ENCODE results near the gene MRFAP1L1. TPM values are rescaled to one million over a fixed set of nuclear protein-coding genes. Genes with fewer than 3 reads are reported as not detected.
A peak's percentile ranks its signal among the peaks of the same experiment; 100 is the strongest.

Gene MRFAP1L1
- total RNA-seq, 2 donors from 2014 or later: 47.1 to 62.6 TPM

DNA sequence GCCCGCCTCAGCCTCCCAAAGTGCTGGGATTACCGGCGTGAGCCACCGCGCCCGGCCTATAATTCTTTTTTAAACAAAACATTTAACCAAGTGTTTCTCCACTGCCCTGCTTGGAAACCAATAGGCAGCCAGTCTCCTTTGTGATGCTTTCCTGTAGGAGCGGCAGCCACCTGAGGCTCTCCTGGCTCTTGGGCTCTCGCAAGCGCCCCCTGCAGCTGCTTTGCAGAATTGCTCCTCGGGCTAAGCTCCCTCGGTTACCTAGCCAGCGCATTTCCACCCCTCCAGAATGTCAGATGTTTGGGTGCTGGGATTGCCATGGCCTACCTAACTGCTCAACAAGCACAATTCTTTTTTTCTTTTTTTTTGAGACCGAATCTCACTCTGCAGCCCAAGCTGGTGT, 8.3 kb downstream of the MRFAP1L1 start:
- Histone ChIP-seq H3K27ac (no peak overlapping the region), H3K9me3 (no peaks in the 10 kb centered on the region), H3K27me3 (replicated peaks; ENCODE audit: insufficient read depth) (no peaks in the 10 kb centered on the region), H3K4me3 (no peak overlapping the region), H3K4me1 (ENCODE audit: control insufficient read depth in 1 of 2, low read depth in 2 of 2) (peaks cover 5 to 26% of the 10 kb centered on the region in 2 donors), H3K36me3 (no peaks in the 10 kb centered on the region)
- TF ChIP-seq, protein P1, sequence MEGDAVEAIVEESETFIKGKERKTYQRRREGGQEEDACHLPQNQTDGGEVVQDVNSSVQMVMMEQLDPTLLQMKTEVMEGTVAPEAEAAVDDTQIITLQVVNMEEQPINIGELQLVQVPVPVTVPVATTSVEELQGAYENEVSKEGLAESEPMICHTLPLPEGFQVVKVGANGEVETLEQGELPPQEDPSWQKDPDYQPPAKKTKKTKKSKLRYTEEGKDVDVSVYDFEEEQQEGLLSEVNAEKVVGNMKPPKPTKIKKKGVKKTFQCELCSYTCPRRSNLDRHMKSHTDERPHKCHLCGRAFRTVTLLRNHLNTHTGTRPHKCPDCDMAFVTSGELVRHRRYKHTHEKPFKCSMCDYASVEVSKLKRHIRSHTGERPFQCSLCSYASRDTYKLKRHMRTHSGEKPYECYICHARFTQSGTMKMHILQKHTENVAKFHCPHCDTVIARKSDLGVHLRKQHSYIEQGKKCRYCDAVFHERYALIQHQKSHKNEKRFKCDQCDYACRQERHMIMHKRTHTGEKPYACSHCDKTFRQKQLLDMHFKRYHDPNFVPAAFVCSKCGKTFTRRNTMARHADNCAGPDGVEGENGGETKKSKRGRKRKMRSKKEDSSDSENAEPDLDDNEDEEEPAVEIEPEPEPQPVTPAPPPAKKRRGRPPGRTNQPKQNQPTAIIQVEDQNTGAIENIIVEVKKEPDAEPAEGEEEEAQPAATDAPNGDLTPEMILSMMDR (IDR thresholded peaks at IDR 0.05): no peak
- ATAC-seq (ENCODE audit: insufficient number of reproducible peaks, low FRiP score, low read depth) (no peak), DNase-seq (ENCODE audit: low spot score) (no peak)

DNA sequence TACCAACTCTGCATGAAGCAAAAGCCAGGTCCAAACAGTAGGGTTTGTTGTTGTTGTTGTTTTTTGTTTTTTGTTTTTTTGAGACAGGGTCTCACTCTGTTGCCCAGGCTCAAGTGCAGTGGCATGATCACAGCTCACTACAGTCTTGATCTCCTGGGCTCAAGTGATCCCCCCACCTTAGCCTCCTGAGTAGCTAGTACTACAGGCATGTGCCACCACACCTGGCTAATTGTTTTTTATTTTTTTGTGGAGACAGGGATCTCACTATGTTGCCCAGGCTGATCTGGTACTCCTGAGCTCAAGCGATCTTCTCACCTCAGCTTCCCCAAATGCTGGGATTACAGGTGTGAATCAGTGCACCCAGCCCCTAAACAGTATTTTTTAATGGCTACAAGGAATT, 9.8 kb downstream of the MRFAP1L1 start:
- no peak for ATAC-seq (ENCODE audit: insufficient number of reproducible peaks, low FRiP score, low read depth)

DNA sequence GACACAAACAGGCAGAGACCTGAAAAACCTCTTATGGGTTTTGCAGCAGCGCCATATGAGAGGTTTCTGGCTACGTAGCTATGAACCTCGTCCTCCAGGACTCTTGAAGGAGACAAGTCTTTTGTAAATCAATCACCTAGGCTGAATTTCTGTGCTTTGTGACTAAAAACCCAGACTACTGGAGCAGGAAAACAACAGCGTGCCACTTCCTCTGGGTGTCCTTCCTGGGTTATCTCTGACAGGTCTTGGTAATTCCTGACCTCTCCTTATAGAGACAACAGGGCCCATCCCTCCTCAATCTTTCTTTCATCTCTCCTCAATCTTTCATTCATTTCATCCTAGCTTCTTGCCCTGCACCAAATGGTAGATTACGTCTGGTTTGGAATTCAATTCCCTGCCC, 10.3 kb downstream of the MRFAP1L1 start:
- Histone ChIP-seq H3K9me3 (no peaks in the 10 kb centered on the region), H3K27me3 (replicated peaks; ENCODE audit: insufficient read depth) (no peaks in the 10 kb centered on the region), H3K4me1 (ENCODE audit: control insufficient read depth in 1 of 2, low read depth in 2 of 2) (peaks cover 0 to 21% of the 10 kb centered on the region in 2 donors), H3K27ac (no peak overlapping the region), H3K36me3 (no peaks in the 10 kb centered on the region), H3K4me3 (no peak overlapping the region)
- TF ChIP-seq, protein P1 (IDR thresholded peaks at IDR 0.05): no peak
- DNase-seq (ENCODE audit: low spot score) (no peak), ATAC-seq (ENCODE audit: insufficient number of reproducible peaks, low FRiP score, low read depth) (no peak)

More for the DNA sequence above, 9.8 kb downstream of the MRFAP1L1 start:
- H3K36me3 ChIP-seq: no peaks in the 10 kb centered on the region
- TF ChIP-seq, protein P1 (IDR thresholded peaks at IDR 0.05): no peak
- no peak overlapping the region for H3K4me3 ChIP-seq
- DNase-seq (ENCODE audit: low spot score): no peak
- H3K9me3 ChIP-seq: no peaks in the 10 kb centered on the region
- no peak overlapping the region for H3K27ac ChIP-seq
- no peaks in the 10 kb centered on the region for H3K27me3 ChIP-seq (replicated peaks; ENCODE audit: insufficient read depth)
- H3K4me1 ChIP-seq (ENCODE audit: control insufficient read depth in 1 of 2, low read depth in 2 of 2): peaks cover 0 to 21% of the 10 kb centered on the region in 2 donors

DNA sequence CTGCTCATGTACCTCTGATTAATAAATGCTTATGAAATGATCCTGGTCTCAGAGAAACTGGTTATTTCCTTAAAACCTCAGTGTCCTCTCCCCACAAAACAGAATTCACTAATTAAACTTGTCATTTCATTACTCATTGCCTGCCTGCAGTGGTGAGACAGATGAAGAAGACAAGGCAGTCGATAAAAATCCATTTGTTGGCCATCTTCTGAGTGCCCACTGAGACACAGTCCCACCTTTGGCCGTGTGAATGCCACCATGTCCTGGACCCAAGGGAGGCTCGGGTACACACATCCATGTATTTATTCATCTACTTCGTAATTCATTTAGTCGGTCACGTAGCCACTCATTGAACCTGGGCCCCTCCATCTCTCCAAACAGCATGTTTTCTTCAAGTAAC, 12.5 kb downstream of the MRFAP1L1 start:
- H3K4me3 ChIP-seq: no peak overlapping the region
- TF ChIP-seq, protein P1 (IDR thresholded peaks at IDR 0.05): no peak
- no peak for ATAC-seq (ENCODE audit: insufficient number of reproducible peaks, low FRiP score, low read depth)
- no peaks in the 10 kb centered on the region for H3K9me3 ChIP-seq
- H3K4me1 ChIP-seq (ENCODE audit: control insufficient read depth in 1 of 2, low read depth in 2 of 2): peaks cover 0 to 16% of the 10 kb centered on the region in 2 donors
- no peaks in the 10 kb centered on the region for H3K36me3 ChIP-seq
- peak overlapping the region; percentile 31 to 39 for H3K27ac ChIP-seq
- H3K27me3 ChIP-seq (replicated peaks; ENCODE audit: insufficient read depth): no peaks in the 10 kb centered on the region
- no peak for DNase-seq (ENCODE audit: low spot score)

DNA sequence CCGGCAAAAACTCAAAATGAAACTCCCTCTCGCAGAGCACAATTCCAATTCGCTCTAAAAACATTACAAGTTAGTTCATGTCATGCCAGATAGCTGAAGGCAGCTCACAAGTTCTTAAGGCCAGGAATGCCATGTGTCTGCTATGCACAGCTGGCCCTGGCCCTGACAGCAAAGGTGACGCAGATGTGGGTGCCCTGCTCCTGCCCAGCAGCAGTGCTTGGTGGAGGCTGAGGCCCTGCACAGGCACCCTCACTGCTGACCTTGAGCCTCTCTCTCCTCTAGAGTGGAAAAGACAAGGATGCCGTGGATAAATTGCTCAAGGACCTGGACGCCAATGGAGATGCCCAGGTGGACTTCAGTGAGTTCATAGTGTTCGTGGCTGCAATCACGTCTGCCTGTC, 13.1 kb downstream of the MRFAP1L1 start:
- TF ChIP-seq, protein P1 (IDR thresholded peaks at IDR 0.05): no peak
- H3K36me3 ChIP-seq: no peaks in the 10 kb centered on the region
- H3K27ac ChIP-seq: peak overlapping the region; percentile 31 to 49
- peaks cover 0 to 16% of the 10 kb centered on the region in 2 donors for H3K4me1 ChIP-seq (ENCODE audit: control insufficient read depth in 1 of 2, low read depth in 2 of 2)
- no peaks in the 10 kb centered on the region for H3K27me3 ChIP-seq (replicated peaks; ENCODE audit: insufficient read depth)
- ATAC-seq (ENCODE audit: insufficient number of reproducible peaks, low FRiP score, low read depth) (no peak), DNase-seq (ENCODE audit: low spot score) (no peak)
- no peaks in the 10 kb centered on the region for H3K9me3 ChIP-seq
- H3K4me3 ChIP-seq: no peak overlapping the region

Measured in thoracic aorta (tissue), 2 donors.